Psoas muscle (tissue), 8 donors: ENCODE measurements around the gene GSG1L. TPM values are rescaled to one million over a fixed set of nuclear protein-coding genes. Genes with fewer than 3 reads are reported as not detected.

ENCODE experiments used
- ATAC-seq, 4 donors: fragments of 200-7000 bp; cut with Tn5 transposase; one replicate each; pipeline ENCODE4 v1.9.1; 2020; ENCODE audit warnings: moderate library complexity in 3 of 4, mild to moderate bottlenecking in 2 of 4
- DNase-seq, 2 donors: peaks; one replicate each; pipeline ENCODE4 v3.0.0-alpha.2; 2020
- H3K27ac ChIP-seq: fragments of 200-600 bp; one replicate; pipeline ENCODE4 v1.8.0; 2022
- H3K27me3 ChIP-seq, 3 donors: fragments of 200-600 bp in 1 of 3; one replicate each; pipeline versions ENCODE4 v1.6.1 to v1.8.0; 2013 to 2022; ENCODE audit warnings: low read length in 2 of 3, mild to moderate bottlenecking in 2 of 3, moderate library complexity in 1 of 3; ENCODE audit not compliant: insufficient read depth in 3 of 3
- H3K36me3 ChIP-seq, 2 donors: fragments of 200-600 bp in 1 of 2; one replicate each; pipeline versions ENCODE4 v1.6.1 to v1.8.0; 2013 to 2022; ENCODE audit warnings: low read depth in 1 of 2, mild to moderate bottlenecking in 1 of 2, moderate library complexity in 1 of 2; ENCODE audit not compliant: insufficient read depth in 1 of 2
- H3K4me1 ChIP-seq: fragments of 200-600 bp; one replicate; pipeline ENCODE4 v1.8.0; 2022
- H3K4me3 ChIP-seq: fragments of 200-600 bp; one replicate; pipeline ENCODE4 v1.8.0; 2022; ENCODE audit warnings: mild to moderate bottlenecking
- H3K9me3 ChIP-seq: fragments of 200-600 bp; one replicate; pipeline ENCODE4 v1.8.0; 2022
- CTCF ChIP-seq: fragments of 200-600 bp; IDR thresholded peaks from one replicate; pipeline ENCODE4 v1.8.0; 2022; ENCODE audit warnings: antibody characterized with exemption
- WGBS, 3 donors: extraction: QIAGEN DNeasy Blood & Tissue Kit; methylation state at CpG; one replicate each; pipeline versions ENCODE4 v1.1.6 to v1.1.7; 2013; 5-methylcytosine and 5-hydroxymethylcytosine counted together
- intact Hi-C, 2 donors: fragments of 100-400 bp; cut with DNase I; formaldehyde crosslinking; loops; one replicate each; pipeline versions ENCODE4 v1.11.0 to v1.14.2; 2022
- polyA plus RNA-seq, 3 donors: library from polyadenylated mRNA; stranded (reverse); fragments of 200-250 nt; gene quantifications; one replicate each; pipeline ENCODE4 v1.2.3, GENCODE V29; 2013
- total RNA-seq, 4 donors: library from RNA; stranded (reverse); fragmentation: NEBNext Ultra II Directional in 2 of 4; extraction: Animal tissue kit (Norgen Biotek cat#: 25700) in 2 of 4; gene quantifications; one replicate each; pipeline versions ENCODE4 v1.2.1 to v1.2.4, GENCODE V29; 2021 to 2023
- donor health status: healthy with polysubstance abuse.
- donor health status: DM: no; HTN: no; CAD: no; lungs with moderate emphysema.
- donor health status: Bipolar disorder and iron deficiency.
- donor health status: healthy.
- donor health status: DM: yes; HTN: yes; CAD: no.
- donor health status: DM: no; HTN: no; CAD: no.
- donor health status: DM: no; HTN: no; CAD: no.
- donor health status: DM: yes; HTN: yes; CAD: no.

The GSG1L gene
- total and polyA plus RNA-seq, 7 donors: 0.04 to 0.17 (median 0.08) TPM; not detected in 2

GRCh38 chr16:27819356-27819755 lies 244.2 kb downstream of the GSG1L start:
- no peak for TF ChIP-seq CTCF
- DNase-seq: no peak
- Histone ChIP-seq H3K27me3 (peaks cover 0 to 8% (median 1%) of the 10 kb centered on the region in 3 donors), H3K4me3 (no peak overlapping the region), H3K4me1 (no peaks in the 10 kb centered on the region), H3K9me3 (no peaks in the 10 kb centered on the region), H3K36me3 (no peaks in the 10 kb centered on the region), H3K27ac (no peak overlapping the region)
- no peak for ATAC-seq
- intact Hi-C loops: no loop called here
- 88 to 91% (median 89%) methylated on average over 13 of the region's 13 CpGs for WGBS, 3 donors

GRCh38 chr16:27818246-27818645 lies 245.3 kb downstream of the GSG1L start:
- TF ChIP-seq CTCF: no peak
- ATAC-seq (no peak), DNase-seq (no peak)
- WGBS, 3 donors: 57 to 64% (median 62%) methylated on average over 13 of the region's 13 CpGs
- Histone ChIP-seq H3K36me3 (no peaks in the 10 kb centered on the region), H3K9me3 (no peaks in the 10 kb centered on the region), H3K4me3 (no peak overlapping the region), H3K27ac (no peak overlapping the region), H3K4me1 (no peaks in the 10 kb centered on the region), H3K27me3 (peaks cover 0 to 8% (median 1%) of the 10 kb centered on the region in 3 donors)
- intact Hi-C loops: no loop called here

DNA sequence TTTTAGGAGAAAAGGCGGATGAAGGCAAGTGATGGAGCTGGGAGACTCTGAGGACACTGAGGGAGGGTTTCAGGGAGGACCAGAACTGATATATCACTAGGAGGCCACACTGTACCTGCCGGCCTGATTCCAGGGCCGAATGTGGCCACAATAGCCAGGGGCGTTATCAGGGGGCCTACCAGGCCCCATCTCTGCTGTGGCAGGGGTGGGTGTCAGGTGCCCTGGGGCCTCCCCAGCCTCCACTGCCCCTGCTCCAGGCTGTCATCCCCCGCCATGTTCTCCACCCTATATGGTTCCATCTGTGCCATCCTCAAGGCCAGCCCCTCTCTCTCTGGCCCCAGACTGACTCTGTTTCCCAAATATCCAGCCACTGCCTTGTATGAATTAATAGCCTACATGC lies 246.5 kb downstream of the GSG1L start:
- no peaks in the 10 kb centered on the region for H3K4me1 ChIP-seq
- no peaks in the 10 kb centered on the region for H3K9me3 ChIP-seq
- 86 to 95% (median 91%) methylated on average over 5 of the region's 5 CpGs for WGBS, 3 donors
- ATAC-seq (no peak), DNase-seq (no peak)
- H3K27me3 ChIP-seq: peaks cover 0 to 8% (median 1%) of the 10 kb centered on the region in 3 donors
- no peaks in the 10 kb centered on the region for H3K36me3 ChIP-seq
- no peak for TF ChIP-seq CTCF
- intact Hi-C loops: no loop called here
- no peak overlapping the region for H3K27ac ChIP-seq
- H3K4me3 ChIP-seq: no peak overlapping the region

- H3K36me3 ChIP-seq: no peaks in the 10 kb centered on the region
- no peaks in the 10 kb centered on the region for H3K4me1 ChIP-seq
- no peak for TF ChIP-seq CTCF
- no peaks in the 10 kb centered on the region for H3K9me3 ChIP-seq
- no peak for ATAC-seq
- intact Hi-C loops: no loop called here
- H3K27me3 ChIP-seq: peaks cover 0 to 8% (median 1%) of the 10 kb centered on the region in 3 donors
- 38 to 49% (median 46%) methylated on average over 5 of the region's 5 CpGs for WGBS, 3 donors
- H3K27ac ChIP-seq: no peak overlapping the region
- H3K4me3 ChIP-seq: no peak overlapping the region
- no peak for DNase-seq
Measured at GRCh38 chr16:27816561-27816960, 247.0 kb downstream of the GSG1L start.

DNA sequence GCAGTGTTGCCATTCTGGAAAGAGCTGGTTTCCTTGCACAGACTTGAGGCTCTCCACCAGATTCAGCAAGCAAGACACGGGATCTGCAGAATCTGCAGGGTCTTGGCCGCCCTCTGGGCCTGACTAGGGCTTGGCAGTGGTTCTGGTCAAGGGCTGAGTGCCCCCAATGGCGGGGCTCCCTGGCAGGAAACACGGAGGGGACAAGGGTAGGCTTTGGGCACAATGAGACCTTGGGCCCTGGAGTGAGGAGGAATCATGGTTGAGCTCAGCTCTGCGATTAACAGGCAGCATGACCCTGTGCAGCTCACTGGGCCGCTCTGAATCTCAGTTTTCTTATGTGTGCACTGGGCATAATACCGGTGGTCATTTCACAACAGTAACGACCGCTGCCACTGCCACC lies 249.9 kb downstream of the GSG1L start:
- ATAC-seq (no peak), DNase-seq (no peak)
- TF ChIP-seq CTCF: no peak
- Histone ChIP-seq H3K9me3 (no peaks in the 10 kb centered on the region), H3K27ac (no peak overlapping the region), H3K4me1 (no peaks in the 10 kb centered on the region), H3K4me3 (no peak overlapping the region), H3K36me3 (no peaks in the 10 kb centered on the region), H3K27me3 (peaks cover 0 to 1% (median 0%) of the 10 kb centered on the region in 3 donors)
- 90 to 92% (median 92%) methylated on average over 9 of the region's 9 CpGs for WGBS, 3 donors
- intact Hi-C loops: no loop called here
